Measurements from ENCODE around the gene ZBTB39.
A peak's percentile ranks its signal among the peaks of the same experiment; 100 is the strongest.

ZBTB39 gene

GRCh38 chr12:57009949-57010626 lies 3.7 kb upstream of the ZBTB39 start:
- CTCF ChIA-PET = interaction anchor here (1.1 to 2.4 kb wide), 6 partner anchors 9 to 166 kb away, joined by 3 to 11 read pairs (median 4); partner anchors contain the start of gene STAT6
- TF ChIP-seq FOXA1 (IDR thresholded peaks at IDR 0.05) (no peak), L3MBTL2 (conservative IDR thresholded peaks at IDR 0.05) (no peak), FOXM1 (IDR thresholded peaks at IDR 0.05; ENCODE audit: borderline replicate concordance) (no peak), LEF1 (IDR thresholded peaks at IDR 0.05; ENCODE audit: borderline replicate concordance) (no peak), FOXK2 (IDR thresholded peaks at IDR 0.05) (no peak), ARNT (IDR thresholded peaks at IDR 0.05) (no peak), TARDBP (IDR thresholded peaks at IDR 0.05) (no peak), PKNOX1 (IDR thresholded peaks at IDR 0.05) (no peak)
- no peak for DNase-seq (ENCODE audit: extremely low spot score)
- POLR2A ChIA-PET = interaction anchor here (1.1 to 1.7 kb wide), 3 partner anchors 56 to 285 kb away, joined by 3 to 11 read pairs (median 3); partner anchors contain the start of genes NACA and STAT6

- peak; percentile 65 for DNase-seq (ENCODE audit: extremely low spot score)
- ChIA-PET POLR2A (interaction anchor here (1.1 to 1.7 kb wide), 2 partner anchors 51 to 104 kb away, joined by 3 to 13 read pairs; partner anchors contain the start of gene STAT6), CTCF (interaction anchor here (0.7 to 2.4 kb wide), 10 partner anchors 8 to 104 kb away, joined by 3 to 7 read pairs (median 4); partner anchors contain the start of genes STAT6 and TAC3)
- TF ChIP-seq ZNF384 (IDR thresholded peaks at IDR 0.05) = no peak
- TF ChIP-seq FOXA1 (IDR thresholded peaks at IDR 0.05) = no peak
- TF ChIP-seq ARNT (IDR thresholded peaks at IDR 0.05) = no peak
- TF ChIP-seq TARDBP (IDR thresholded peaks at IDR 0.05) = no peak
- TF ChIP-seq ELF4 (IDR thresholded peaks at IDR 0.05) = no peak
- TF ChIP-seq BHLHE40 (IDR thresholded peaks at IDR 0.05; ENCODE audit: borderline replicate concordance) = no peak
Observed at GRCh38 chr12:57008178-57008577, 1.8 kb upstream of the ZBTB39 start.

GRCh38 chr12:57006809-57007475 lies 596 bp upstream of the ZBTB39 start:
- ChIA-PET POLR2A (interaction anchor here (1.6 kb wide), 1 partner anchor 13 kb away, joined by 3 read pairs; a partner anchor contains a TSS), CTCF (interaction anchor here (0.6 to 1.3 kb wide), 3 partner anchors 13 to 150 kb away, joined by 3 to 7 read pairs (median 4); a partner anchor contains a TSS)
- TF ChIP-seq CTBP1 (IDR thresholded peaks at IDR 0.05; ENCODE audit: borderline replicate concordance) (no peak), ELF4 (IDR thresholded peaks at IDR 0.05) (no peak)
- no peak for DNase-seq (ENCODE audit: extremely low spot score)

GRCh38 chr12:57004651-57005050 lies 1.7 kb downstream of the ZBTB39 start:
- ChIA-PET CTCF (interaction anchor here (0.8 to 1.9 kb wide), 4 partner anchors 43 to 172 kb away, joined by 3 to 4 read pairs (median 4); partner anchors contain the start of gene STAT6), POLR2A (interaction anchor here (1.2 to 1.5 kb wide), 2 partner anchors 106 to 279 kb away, joined by 4 read pairs; partner anchors contain the start of genes NACA and STAT6)
- TF ChIP-seq ZNF384 (IDR thresholded peaks at IDR 0.05) = no peak
- no peak for TF ChIP-seq ARNT (IDR thresholded peaks at IDR 0.05)
- TF ChIP-seq LEF1 (IDR thresholded peaks at IDR 0.05; ENCODE audit: borderline replicate concordance) = no peak
- TF ChIP-seq HDGF (IDR thresholded peaks at IDR 0.05; ENCODE audit: borderline replicate concordance) = no peak
- no peak for TF ChIP-seq ELF4 (IDR thresholded peaks at IDR 0.05)
- TF ChIP-seq PKNOX1 (IDR thresholded peaks at IDR 0.05) = no peak
- no peak for TF ChIP-seq FOXA1 (IDR thresholded peaks at IDR 0.05)
- TF ChIP-seq FOXK2 (IDR thresholded peaks at IDR 0.05) = no peak
- no peak for TF ChIP-seq BHLHE40 (IDR thresholded peaks at IDR 0.05; ENCODE audit: borderline replicate concordance)
- TF ChIP-seq SUZ12 (IDR thresholded peaks at IDR 0.05) = no peak
- DNase-seq (ENCODE audit: extremely low spot score) = no peak

- POLR2A ChIA-PET = interaction anchor here (1.2 kb wide), 1 partner anchor 278 kb away, joined by 4 read pairs; the partner anchor contains the start of gene NACA
- TF ChIP-seq FOXM1 (IDR thresholded peaks at IDR 0.05; ENCODE audit: borderline replicate concordance) (no peak), NFRKB (IDR thresholded peaks at IDR 0.05) (no peak), SP1 (IDR thresholded peaks at IDR 0.05) (no peak), BHLHE40 (IDR thresholded peaks at IDR 0.05; ENCODE audit: borderline replicate concordance) (no peak), ELF4 (IDR thresholded peaks at IDR 0.05) (no peak), FOXA1 (IDR thresholded peaks at IDR 0.05) (no peak), PKNOX1 (IDR thresholded peaks at IDR 0.05) (no peak), HDGF (IDR thresholded peaks at IDR 0.05; ENCODE audit: borderline replicate concordance) (no peak), FOXK2 (IDR thresholded peaks at IDR 0.05) (no peak), CTBP1 (IDR thresholded peaks at IDR 0.05; ENCODE audit: borderline replicate concordance) (no peak), TARDBP (IDR thresholded peaks at IDR 0.05) (no peak), LEF1 (IDR thresholded peaks at IDR 0.05; ENCODE audit: borderline replicate concordance) (no peak), ZNF384 (IDR thresholded peaks at IDR 0.05) (no peak), ARNT (IDR thresholded peaks at IDR 0.05) (no peak), SUZ12 (IDR thresholded peaks at IDR 0.05) (no peak), L3MBTL2 (conservative IDR thresholded peaks at IDR 0.05) (no peak)
- DNase-seq (ENCODE audit: extremely low spot score) = no peak
- CTCF ChIA-PET = interaction anchor here (0.7 to 1.7 kb wide), 3 partner anchors 15 to 250 kb away, joined by 3 to 5 read pairs (median 4); no protein-coding TSS in a partner anchor
Observed at GRCh38 chr12:57003395-57003794, 3.0 kb downstream of the ZBTB39 start.

Data from HEK293T (cell line).